PC-9 (cell line): ENCODE measurements around the gene CDC16.

Experiments
- CTCF ChIP-seq: fragments of 200-600 bp; sonication (generic); conservative IDR thresholded peaks from 2 replicates; pipeline ENCODE4 v1.6.1; 2017; ENCODE audit warnings: mixed run types, antibody characterized with exemption, mild to moderate bottlenecking, moderate library complexity
- EZH2 ChIP-seq: fragments of 200-600 bp; sonication (generic); IDR thresholded peaks from 2 replicates; pipeline ENCODE4 v1.8.0; 2017; ENCODE audit warnings: antibody characterized with exemption, low read depth

GRCh38 chr13:114283576-114283975 lies 48.9 kb downstream of the CDC16 start:
- TF ChIP-seq CTCF: no peak
- no peak for TF ChIP-seq EZH2
